Activated CD8-positive, alpha-beta memory T cell treated with anti-CD3 and anti-CD28 coated beads for 48 hours (primary cell): Measurements from ENCODE around the gene GAPT.
A peak's percentile ranks its signal among the peaks of the same experiment; 100 is the strongest.

Experiments
- DNase-seq, 3 experiments: peaks; one replicate each; pipeline ENCODE4 v3.0.0-alpha.2; 2020; ENCODE audit warnings: low read depth in 2 of 3, low spot score in 2 of 3

The GAPT gene

DNA sequence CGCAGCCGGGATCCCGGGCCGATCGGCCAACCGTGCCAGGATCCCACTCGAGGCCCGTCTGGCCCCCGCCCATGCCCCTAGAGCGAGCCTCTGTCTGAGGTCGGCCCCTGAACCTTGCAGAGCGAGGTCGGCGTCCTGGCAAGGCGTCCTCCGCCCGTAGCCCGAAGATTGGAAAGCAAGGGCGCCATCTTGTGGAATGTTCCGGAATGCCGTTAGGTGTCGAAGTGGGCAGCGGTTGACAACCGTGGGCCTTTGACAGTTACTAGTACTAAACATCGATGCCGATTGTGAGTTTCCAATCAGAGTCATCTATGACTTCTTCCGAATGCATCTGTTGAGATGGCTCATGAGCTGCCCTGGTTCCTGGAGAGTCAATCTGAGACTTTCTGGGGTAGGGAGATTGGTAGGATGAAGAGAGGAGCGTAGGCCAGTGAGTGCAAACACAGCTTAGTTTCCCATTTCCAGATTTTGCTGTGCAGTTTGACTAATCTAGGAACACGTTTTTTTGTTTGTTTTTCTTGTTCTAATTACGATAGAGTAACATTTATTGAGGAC, 30.4 kb upstream of the GAPT start:
- peak; percentile 67 to 86 (median 81) for DNase-seq

DNA sequence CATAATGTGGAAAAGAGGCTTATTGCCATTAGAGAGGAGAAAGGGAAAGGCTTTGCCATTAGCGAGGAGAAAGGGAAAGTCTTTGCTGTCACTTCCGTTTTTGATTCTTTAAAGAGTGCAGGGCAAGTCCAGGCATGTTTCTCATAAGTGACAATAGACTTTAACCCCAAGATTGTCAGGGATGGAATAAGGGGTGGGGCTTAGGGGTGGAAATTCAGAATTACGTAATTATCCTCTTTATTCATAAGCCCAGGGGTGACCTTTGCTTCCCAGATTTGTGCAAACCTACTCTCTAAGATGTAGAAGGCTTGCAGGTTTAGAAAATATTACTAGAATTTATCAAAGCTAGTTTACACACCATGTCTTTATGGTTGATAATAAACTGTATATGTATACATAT, 29.1 kb upstream of the GAPT start:
- no peak for DNase-seq

DNA sequence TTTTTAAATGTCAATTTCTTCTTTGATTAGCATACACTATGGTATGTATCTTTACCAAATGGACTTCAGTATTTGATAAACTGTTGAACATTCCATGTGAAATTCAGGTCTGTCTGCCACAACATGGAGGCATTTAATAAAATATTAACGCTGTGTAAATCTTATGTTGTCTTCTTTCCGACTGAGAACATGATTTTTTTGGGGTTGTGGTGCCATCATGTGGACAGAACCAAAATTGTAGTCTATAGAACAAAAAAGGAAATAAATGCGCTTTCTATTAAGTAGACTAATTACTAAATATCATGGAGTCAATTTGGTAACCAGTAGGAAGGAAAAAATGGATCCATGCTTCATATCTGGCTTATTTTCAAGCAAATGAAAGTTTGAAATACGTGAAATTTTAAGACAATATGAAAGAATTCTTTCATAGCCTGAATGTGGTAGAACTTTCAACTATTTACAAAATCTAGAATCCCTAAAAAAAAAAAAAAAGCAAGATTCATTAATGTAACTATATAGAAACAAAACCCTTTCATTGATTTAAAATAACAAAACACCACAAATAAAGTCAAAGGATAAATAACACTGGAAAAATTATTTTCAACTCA, 28.5 kb upstream of the GAPT start:
- no peak for DNase-seq

DNA sequence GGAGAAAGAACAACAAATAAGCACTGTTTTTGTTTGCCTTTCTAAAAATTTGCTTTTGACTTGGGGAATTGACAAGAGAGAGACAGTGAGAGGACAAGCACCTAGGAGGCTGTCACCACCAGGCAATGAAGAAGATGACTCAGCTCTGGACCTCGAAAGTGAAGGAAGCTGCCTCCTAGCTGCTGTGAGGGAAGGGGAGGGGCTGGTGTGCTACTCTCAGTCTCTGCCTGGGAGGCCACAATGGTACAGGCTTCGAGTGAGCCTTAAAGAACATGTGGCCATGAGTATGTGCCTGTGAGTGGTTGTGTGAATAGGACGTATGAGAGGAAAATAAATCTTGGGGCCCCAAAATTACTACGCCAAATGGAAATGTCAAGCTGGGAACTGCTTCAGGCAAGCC, 24.3 kb upstream of the GAPT start:
- DNase-seq = no peak

DNA sequence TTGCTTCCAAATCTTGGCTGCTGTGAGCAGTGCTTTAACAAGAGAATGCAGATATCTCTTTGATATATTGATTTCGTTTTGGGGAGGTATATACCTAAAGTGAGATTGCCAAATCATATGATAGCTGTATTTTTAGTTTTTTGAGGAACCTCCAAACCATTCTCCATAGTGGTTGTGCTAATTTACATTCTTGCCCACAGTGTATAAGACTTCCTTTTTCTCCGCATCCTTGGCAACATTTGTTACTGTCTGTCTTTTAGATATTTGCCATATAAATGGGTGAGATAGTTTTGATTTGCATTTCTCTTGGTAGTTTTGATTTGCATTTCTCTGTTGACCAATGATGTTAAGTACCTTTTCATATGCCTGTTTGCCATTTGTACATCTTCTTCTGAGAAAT, 21.3 kb upstream of the GAPT start:
- no peak for DNase-seq

DNA sequence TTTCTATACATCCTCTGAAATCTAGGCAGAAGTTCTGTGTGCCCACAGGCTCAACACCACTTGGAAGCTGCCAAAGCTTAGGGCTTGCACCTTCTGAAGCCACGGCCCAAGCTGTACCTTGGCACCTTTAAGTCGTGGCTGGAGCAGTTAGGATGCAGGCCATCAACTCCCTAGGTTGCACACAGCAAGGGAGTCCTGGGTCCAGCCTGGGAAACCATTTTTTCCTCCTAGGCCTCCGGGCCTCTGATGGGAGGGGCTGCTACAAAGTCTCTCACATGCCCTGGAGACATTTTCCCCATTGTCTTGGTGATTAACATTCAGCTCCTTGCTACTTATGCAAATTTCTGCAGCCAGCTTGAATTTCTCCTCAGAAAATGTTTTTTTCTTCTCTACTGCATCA, 15.8 kb upstream of the GAPT start:
- no peak for DNase-seq

DNA sequence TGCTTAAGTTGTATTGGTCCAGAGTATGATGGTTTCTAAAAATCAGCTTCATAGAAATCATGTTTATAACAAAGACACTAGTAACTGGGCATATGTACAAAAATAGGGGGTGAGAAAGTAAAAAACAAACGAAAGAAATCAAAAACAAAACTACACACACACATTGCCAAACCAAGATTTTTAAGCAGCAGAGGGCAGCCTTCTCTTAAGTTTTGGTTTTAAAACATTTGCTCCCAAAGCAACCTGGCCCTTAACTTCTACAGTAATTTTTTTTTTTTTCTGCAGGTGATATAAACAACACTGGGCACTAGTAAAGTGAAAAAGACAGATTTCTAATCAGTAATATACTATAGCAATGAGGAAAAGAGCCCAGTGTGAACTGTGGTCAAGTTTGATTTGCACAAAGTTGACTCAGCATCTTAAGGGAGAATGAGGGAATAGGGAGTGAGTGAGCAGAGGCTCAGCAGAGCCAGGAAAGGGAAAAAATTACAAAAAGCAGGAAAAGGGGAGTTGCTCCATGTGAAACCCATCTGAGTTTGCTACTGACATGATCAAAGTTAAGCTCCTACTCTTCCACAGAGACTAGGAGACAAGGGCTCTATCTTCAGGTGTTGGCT, 13.4 kb upstream of the GAPT start:
- no peak for DNase-seq

DNA sequence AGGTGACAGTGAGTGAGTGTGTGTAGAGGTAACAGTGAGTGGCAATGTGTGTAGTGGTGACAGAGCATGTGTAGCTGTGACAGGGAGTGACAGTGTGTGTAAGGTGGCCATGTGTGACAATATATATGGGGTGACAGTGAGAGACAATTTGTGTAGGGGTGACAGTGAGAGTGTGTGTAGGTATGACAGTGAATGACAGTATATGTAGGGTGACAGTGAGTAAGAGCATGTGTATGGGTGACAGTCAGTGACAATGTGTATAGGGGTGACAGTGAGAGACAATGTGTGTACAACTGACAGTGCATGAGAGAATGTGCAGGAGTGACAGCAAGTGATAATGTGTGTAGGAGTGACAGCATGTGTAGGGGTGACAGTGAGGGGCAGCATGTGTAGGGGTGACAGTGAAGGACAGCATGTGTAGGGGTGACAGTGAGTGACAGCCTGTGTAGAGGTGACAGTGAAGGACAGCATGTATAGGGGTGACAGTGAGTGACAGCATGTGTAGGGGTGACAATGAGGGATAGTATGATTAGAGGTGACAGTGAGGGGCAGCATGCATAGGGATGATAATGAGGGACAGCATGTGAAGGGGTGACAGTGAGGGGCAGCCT, 10.1 kb upstream of the GAPT start:
- DNase-seq = no peak

DNA sequence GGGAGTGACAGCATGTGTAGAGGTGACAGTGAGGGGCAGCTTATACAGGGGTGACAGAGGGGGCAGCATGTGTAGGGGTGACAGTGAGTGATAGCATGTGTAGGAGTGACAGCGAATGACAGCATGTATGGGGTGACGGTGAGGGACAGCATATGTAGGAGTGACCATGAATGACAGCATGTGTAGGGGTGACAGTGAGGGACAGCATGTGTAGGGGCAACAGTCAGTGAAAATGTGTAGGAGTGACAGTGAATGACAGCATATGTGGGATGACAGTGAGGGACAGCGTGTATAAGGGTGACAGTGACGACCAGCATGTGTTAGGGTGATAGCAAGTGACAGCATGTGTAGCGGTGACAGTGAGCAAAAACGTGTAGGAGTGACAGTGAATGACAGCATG, 9.4 kb upstream of the GAPT start:
- no peak for DNase-seq

DNA sequence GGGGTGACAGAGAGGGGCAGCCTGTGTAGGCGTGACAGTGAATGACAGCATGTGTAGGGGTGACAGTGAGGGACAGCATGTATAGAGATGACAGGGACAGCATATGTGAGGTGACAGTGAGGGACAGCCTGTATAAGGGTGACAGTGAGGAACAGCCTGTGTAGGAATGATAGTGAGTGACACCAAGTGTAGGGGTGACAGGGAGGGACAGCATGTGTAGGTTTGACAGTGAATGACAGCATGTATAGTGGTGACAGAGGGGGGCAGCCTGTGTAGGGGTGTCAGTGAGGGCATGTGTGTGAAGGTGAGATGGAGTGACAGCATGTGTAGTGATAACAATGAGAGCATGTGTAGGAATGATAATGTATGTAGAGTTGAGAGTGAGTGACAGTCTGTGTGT, 8.7 kb upstream of the GAPT start:
- DNase-seq = no peak

DNA sequence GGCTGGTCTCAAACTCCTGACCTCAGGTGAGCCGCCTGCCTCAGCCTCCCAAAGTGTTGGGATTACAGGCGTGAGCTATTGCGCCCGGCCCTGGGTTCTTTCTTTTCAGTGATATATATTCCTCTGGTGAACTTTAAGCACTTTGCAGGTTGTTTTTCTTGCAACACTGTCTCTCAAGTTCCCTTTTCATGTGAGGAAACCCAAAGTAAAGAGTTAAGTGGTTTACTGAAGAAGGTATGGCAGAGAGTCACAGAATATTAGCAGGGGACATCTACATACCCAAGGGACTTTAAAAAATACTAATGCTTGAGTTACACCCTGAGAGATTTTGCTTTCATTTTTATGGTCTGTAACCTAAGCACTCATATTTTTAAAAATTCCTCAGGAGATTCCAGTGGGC, 6.7 kb upstream of the GAPT start:
- no peak for DNase-seq

DNA sequence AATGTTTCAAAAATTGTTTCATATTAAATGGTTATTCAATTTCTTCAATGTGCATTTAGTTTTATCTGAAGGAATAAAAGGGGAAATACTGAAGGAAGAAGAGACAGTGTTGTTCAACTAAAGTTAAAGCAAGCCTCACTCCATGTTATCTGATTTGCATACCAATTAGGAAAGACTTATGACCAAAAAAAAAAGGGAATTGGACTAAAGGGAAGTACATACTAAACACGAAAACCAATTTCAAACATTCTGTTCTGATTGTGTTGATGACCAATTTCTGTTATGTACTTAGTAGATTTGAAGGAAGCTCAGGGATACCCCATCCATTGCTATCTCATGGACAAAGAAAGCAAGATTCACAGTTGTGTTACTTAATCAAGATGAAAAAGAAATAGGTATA, 4.9 kb upstream of the GAPT start:
- no peak for DNase-seq

DNA sequence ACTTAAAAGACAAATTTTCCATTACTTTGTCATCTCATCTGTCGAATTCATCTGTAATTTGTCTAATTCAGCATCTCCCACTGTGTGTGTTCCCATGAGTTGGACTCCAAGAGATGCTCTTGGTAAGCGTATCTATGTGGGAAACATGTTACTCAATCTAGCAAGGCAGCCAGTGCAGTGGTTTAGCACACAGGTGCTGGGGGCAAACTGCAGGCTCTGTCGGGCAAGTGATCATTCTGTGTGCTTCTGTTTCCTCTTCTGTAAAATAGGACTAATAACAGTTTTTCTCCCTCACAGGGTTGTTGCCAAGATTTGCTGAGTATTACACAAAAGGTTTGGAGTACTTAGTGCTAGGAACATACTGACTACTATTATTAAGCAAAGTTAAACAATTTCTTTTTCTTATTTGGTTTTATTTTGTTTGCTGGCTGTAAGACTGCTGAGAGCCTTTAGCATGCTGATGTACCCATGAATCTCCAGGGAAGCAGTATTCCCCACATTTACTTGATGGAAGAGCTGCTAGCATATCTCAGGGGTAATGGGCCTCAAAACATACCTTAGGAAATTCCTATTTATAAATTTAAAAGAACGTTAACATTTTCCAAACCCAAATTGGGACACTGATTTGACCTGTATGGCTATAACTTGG, 709 bp upstream of the GAPT start:
- DNase-seq = no peak

DNA sequence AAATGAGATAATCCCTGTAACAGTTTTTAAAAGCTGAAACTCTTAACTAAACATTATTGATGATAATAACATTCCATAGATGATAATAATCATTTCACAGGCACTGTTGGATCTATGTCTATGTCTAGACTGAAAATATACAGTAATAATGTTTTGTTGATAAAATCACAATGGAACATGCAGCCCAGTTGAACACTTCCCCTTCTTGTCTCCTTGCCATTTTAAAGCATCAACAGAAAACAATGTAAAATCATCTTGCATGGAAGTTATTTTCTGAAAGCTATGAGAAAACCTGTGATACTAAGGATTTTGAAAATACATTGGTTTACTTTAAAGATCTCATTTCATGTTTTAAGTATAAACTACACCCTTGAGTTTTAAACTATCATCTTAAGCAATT, 1.9 kb downstream of the GAPT start:
- no peak for DNase-seq

DNA sequence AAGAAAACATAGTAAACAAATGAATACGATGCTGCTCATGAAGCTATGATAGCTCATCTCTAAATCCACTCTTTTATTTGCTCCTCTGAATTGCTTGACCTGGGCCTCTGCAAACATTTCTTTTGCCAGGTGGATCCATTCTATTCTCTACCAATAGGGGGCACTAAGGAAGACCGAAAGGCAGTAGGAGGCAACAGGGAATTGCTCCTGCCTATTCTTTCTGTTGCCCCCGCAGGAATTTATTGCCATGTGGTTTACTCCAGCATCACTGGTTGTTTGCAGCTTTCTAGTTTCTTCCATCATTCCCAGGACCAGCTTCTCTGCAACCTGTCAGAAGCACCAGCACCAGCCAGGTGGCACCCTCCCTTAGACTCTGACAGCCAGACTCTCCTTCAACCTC, 5.3 kb downstream of the GAPT start:
- no peak for DNase-seq

DNA sequence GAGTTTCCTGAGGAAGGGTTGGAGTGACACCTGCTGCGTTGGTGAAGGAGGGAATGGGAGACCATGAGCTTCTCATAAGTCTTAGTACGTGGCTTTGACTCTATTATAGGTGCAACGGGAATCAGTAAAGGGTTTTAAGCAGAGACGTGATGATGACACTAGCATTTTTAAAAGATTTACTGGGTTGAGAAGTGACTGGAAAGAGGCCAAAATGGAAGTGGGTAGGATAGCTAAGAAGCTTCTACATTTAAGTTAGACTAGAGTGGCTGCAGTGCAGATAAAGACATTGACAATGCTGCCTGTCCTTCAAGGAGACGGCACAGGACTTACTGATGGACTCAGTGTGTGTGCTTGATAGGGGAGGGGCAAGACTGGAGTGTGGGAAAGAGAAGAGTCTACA, 6.2 kb downstream of the GAPT start:
- no peak for DNase-seq

DNA sequence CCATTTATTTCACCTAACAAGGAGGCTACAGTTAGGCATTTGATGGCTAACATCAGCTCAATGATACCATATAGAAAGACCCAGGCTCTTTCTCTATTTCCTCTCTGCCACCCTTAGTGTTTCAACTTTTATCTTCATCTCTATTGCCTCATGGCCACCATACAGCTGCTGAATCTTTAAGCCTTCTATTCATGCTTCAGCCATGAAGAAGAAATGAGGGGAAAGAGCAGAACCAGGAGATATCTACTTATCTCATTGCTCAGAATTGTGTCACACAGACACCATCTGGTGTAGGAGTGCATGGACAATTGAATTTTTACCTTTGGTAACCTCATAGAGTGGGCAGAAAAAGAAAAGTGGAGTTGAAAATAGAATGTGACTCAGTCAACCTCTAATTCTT, 6.7 kb downstream of the GAPT start:
- DNase-seq = no peak

DNA sequence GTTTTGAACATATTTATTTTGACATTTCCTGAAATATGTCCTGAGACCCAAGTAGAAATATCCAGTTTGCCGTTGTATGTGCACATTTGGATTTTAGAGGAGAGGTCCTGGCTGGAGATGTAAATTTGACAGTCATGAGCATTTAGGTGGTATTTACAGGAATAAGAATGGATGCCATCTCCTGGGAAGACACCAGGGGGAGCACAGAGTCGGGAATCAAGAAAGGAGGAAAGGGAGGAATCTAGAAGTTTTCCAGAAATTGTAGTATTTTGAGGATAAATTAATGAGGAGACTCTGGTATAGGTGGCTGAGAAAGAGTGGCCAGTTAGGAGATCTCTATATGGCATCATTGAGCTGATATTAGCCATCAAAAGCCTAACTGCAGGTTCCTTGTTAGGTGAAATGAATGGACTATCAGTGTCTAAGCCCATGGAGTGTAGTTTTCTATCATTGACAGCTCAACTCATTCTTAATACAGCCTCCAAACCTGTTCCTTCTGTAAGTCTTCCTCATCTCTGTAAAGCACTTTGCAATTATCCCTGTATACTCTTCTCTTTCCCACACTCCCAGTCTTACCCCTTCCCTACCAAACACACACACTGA, 7.2 kb downstream of the GAPT start:
- no peak for DNase-seq

DNA sequence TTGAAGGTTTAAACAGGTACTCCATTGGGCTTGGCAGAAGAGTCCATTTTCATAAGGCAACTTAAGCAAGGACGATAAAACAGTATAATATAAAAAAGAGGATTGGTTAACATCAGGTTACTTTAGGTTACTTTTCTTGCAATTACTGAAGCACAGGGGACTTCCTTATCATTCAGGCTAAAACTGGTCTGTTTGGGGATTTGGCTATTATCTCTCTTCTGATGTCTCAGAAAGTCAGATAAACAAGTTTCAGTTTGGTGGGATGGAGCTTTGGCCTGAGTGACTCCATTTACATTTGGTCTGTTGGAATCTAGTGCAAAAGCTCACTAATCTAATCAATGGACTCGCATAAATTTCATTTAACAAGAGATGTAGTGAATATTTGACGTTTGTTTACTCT, 8.0 kb downstream of the GAPT start:
- DNase-seq = no peak

DNA sequence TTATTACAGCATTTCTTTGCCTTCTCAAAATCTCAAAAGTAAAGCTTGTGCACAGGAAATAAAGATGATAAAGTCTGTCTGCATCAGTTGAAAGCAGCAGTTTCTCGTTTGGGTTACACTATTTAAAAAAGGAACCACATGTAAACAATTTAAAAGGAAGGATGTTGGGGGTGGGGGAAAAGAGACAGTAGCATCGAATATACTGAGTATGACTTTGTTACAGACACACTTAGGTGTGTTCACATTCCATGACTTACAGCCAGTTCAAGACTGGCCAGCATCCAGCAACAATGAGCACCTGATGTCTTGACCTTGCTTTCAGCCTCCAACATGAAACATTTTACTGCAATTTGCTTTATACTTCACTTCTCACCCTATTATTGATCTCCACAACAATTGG, 8.7 kb downstream of the GAPT start:
- DNase-seq = no peak

DNA sequence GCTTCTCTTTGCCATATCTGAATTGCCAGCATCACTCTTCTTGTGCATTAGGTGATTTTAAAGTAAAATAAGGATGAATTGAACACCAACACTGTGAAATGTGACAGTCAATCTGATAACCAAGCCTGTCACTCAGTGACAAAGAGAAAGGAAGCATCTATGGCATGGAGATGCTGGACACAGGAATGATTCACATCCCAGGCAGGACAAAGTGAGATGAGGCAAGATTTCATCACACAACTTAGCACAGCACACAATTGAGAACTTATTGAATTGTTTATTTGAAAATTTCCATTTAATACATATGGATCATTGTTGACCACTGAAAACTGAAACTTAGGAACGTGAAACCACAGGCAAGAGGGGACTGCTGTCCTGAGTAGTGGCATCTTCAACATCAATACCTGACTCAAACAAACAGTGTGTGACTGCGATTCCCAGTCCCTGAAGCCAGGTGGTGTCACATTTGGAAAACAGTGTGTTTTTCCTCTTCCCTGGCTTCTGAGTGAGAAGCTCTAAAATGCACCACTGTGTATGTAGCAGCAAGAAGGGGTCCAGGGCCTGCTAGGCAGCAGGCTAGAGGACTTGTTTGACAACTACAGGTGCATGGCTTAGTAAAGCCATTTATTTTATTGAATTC, 10.7 kb downstream of the GAPT start:
- DNase-seq = no peak
